Epithelial cell of esophagus (primary cell): ENCODE data around the gene CHN2.

ENCODE experiments used
- DNase-seq: peaks from one replicate; pipeline ENCODE4 v3.0.0; 2010; ENCODE audit warnings: low read depth
- H3K4me3 ChIP-seq: 2 replicates; pipeline ENCODE4 v1.5.1; 2011; ENCODE audit warnings: mild to moderate bottlenecking, low read length, control low read depth
- CTCF ChIP-seq: IDR thresholded peaks from 2 replicates; pipeline ENCODE4 v1.5.1; 2011; ENCODE audit warnings: low read depth, mild to moderate bottlenecking, low read length, control low read depth, inconsistent platforms; ENCODE audit not compliant: insufficient read depth; ENCODE audit errors: missing control alignments

CHN2 gene

GRCh38 chr7:29325476-29325875 is 130.9 kb downstream of the CHN2 start:
- peak; percentile 24 for DNase-seq
- H3K4me3 ChIP-seq = no peak overlapping the region
- no peak for TF ChIP-seq CTCF

GRCh38 chr7:29326864-29327263 is 132.3 kb downstream of the CHN2 start:
- no peak for TF ChIP-seq CTCF
- DNase-seq = no peak
- H3K4me3 ChIP-seq = no peak overlapping the region

GRCh38 chr7:29327455-29327854 is 132.9 kb downstream of the CHN2 start:
- no peak overlapping the region for H3K4me3 ChIP-seq
- TF ChIP-seq CTCF = no peak
- DNase-seq = no peak

- no peak overlapping the region for H3K4me3 ChIP-seq
- DNase-seq = no peak
- TF ChIP-seq CTCF = no peak
Observed at GRCh38 chr7:29328045-29328444, 133.5 kb downstream of the CHN2 start.

GRCh38 chr7:29328811-29329210 is 134.2 kb downstream of the CHN2 start:
- no peak overlapping the region for H3K4me3 ChIP-seq
- DNase-seq = peak; percentile 82
- TF ChIP-seq CTCF = no peak

- no peak for DNase-seq
- no peak overlapping the region for H3K4me3 ChIP-seq
- no peak for TF ChIP-seq CTCF
Observed at GRCh38 chr7:29329686-29330085, 135.1 kb downstream of the CHN2 start.

GRCh38 chr7:29330136-29330535 is 135.6 kb downstream of the CHN2 start:
- no peak overlapping the region for H3K4me3 ChIP-seq
- no peak for DNase-seq
- no peak for TF ChIP-seq CTCF
